ENCODE results near the gene PPP1R3D.

DNA sequence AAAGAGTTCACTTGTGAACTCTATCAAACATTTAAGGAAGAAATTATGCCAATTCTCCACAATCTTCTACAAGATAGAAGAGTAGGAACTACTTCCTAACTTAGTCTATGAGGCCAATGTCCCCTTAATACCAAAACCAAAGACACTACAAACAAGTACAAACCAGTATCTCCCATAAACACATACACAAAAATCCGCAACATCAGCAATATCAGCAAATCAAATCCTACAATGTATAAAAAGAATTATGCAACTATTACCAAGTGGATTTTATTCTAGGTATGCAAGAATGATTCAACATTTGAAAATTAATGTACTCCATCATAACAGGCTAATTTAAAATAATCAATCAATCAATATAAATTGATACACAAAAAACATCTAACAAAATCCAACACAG lies 52.1 kb downstream of the PPP1R3D start:
- TF ChIP-seq, protein P1, sequence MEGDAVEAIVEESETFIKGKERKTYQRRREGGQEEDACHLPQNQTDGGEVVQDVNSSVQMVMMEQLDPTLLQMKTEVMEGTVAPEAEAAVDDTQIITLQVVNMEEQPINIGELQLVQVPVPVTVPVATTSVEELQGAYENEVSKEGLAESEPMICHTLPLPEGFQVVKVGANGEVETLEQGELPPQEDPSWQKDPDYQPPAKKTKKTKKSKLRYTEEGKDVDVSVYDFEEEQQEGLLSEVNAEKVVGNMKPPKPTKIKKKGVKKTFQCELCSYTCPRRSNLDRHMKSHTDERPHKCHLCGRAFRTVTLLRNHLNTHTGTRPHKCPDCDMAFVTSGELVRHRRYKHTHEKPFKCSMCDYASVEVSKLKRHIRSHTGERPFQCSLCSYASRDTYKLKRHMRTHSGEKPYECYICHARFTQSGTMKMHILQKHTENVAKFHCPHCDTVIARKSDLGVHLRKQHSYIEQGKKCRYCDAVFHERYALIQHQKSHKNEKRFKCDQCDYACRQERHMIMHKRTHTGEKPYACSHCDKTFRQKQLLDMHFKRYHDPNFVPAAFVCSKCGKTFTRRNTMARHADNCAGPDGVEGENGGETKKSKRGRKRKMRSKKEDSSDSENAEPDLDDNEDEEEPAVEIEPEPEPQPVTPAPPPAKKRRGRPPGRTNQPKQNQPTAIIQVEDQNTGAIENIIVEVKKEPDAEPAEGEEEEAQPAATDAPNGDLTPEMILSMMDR (IDR thresholded peaks at IDR 0.05): no peak
- TF ChIP-seq POLR2A (IDR thresholded peaks at IDR 0.05): no peak
